ENCODE results near the gene CAMTA1. TPM values are rescaled to one million over a fixed set of nuclear protein-coding genes. Genes with fewer than 3 reads are reported as not detected.

CAMTA1 gene
- total and polyA plus RNA-seq, 4 donors: 18.0 to 93.5 (median 35.8) TPM

- TF ChIP-seq RAD21 (IDR thresholded peaks at IDR 0.05) (no peak), EGR1 (IDR thresholded peaks at IDR 0.05; ENCODE audit: low read depth in 2 of 2) (no peak), TAF1 (conservative IDR thresholded peaks at IDR 0.05) (no peak), SP1 (IDR thresholded peaks at IDR 0.05) (no peak), FOXA2 (IDR thresholded peaks at IDR 0.05) (no peak), ATF3 (IDR thresholded peaks at IDR 0.05) (no peak), RXRA (IDR thresholded peaks at IDR 0.05) (no peak), NR2F2 (IDR thresholded peaks at IDR 0.05) (no peak)
These were observed 983.3 kb downstream of the CAMTA1 start (continued) for GRCh38 chr1:7768583-7768982.

- no peak overlapping the region for H3K27ac ChIP-seq (ENCODE audit: low read depth in 1 of 2, low read length in 2 of 2)
- TF ChIP-seq FOXA1 (IDR thresholded peaks at IDR 0.05) (no peak), YY1 (IDR thresholded peaks at IDR 0.05) (peak; percentile 2)
- H3K9ac ChIP-seq (ENCODE audit: low read depth in 1 of 2, low read length in 2 of 2): no peak overlapping the region
- peaks cover 0 to 20% (median 11%) of the 10 kb centered on the region in 4 donors for H3K4me1 ChIP-seq (ENCODE audit: control insufficient read depth in 4 of 4, insufficient read depth in 4 of 4, low read length in 3 of 4)
- H3K4me3 ChIP-seq (ENCODE audit: low read depth in 1 of 3, low read length in 3 of 3): no peak overlapping the region
- H3K36me3 ChIP-seq (ENCODE audit: control insufficient read depth in 4 of 4, insufficient read depth in 3 of 4, low read depth in 1 of 4, low read length in 3 of 4): peaks cover 0 to 5% (median 2%) of the 10 kb centered on the region in 4 donors
- 94% methylated on average over 12 of the region's 12 CpGs for WGBS
- no peaks in the 10 kb centered on the region for H3K27me3 ChIP-seq (ENCODE audit: control insufficient read depth in 4 of 4, insufficient read depth in 4 of 4, low read length in 3 of 4)
- no peak for DNase-seq (ENCODE audit: low spot score)
- no peaks in the 10 kb centered on the region for H3K9me3 ChIP-seq (ENCODE audit: control insufficient read depth in 4 of 4, low read length in 3 of 4)
These were observed 984.6 kb downstream of the CAMTA1 start for GRCh38 chr1:7769673-7770412.

- peak overlapping the region; percentile 10 to 15 for H3K9ac ChIP-seq (ENCODE audit: low read depth in 1 of 2, low read length in 2 of 2)
These were observed 985.4 kb downstream of the CAMTA1 start for GRCh38 chr1:7770669-7770996.

GRCh38 chr1:7770997-7771822 lies 986.0 kb downstream of the CAMTA1 start, which contains the start of gene VAMP3:
Gene VAMP3 (plus strand): TSS chr1:7771296. CDS start chr1:7771384, 88 bp downstream.
- H3K27ac ChIP-seq (ENCODE audit: low read depth in 1 of 2, low read length in 2 of 2): peak within 1 kb of the TSS; percentile 86 to 87
- H3K9me3 ChIP-seq (ENCODE audit: control insufficient read depth in 4 of 4, low read length in 3 of 4): no peaks in the 10 kb centered on the region
- H3K9ac ChIP-seq (ENCODE audit: low read depth in 1 of 2, low read length in 2 of 2): peak within 1 kb of the TSS; percentile 10 to 78
- H3K27me3 ChIP-seq (ENCODE audit: control insufficient read depth in 4 of 4, insufficient read depth in 4 of 4, low read length in 3 of 4): no peaks in the 10 kb centered on the region
- under 1% methylated on average over 97 of the region's 97 CpGs for WGBS
- peaks cover 0 to 5% (median 2%) of the 10 kb centered on the region in 4 donors for H3K36me3 ChIP-seq (ENCODE audit: control insufficient read depth in 4 of 4, insufficient read depth in 3 of 4, low read depth in 1 of 4, low read length in 3 of 4)
- peak; percentile 98 for DNase-seq (ENCODE audit: low spot score)
- H3K4me3 ChIP-seq (ENCODE audit: low read depth in 1 of 3, low read length in 3 of 3): peak within 1 kb of the TSS; percentile 58 to 97 (median 61)
- H3K4me1 ChIP-seq (ENCODE audit: control insufficient read depth in 4 of 4, insufficient read depth in 4 of 4, low read length in 3 of 4): peaks cover 1 to 20% (median 11%) of the 10 kb centered on the region in 4 donors
- TF ChIP-seq FOXA1 (IDR thresholded peaks at IDR 0.05): no peak
- no peak for TF ChIP-seq CTCF (IDR thresholded peaks at IDR 0.05; ENCODE audit: low read depth, low read length, missing input control)
- no peak for TF ChIP-seq TAF1 (conservative IDR thresholded peaks at IDR 0.05)
- TF ChIP-seq NR2F2 (IDR thresholded peaks at IDR 0.05): peak; percentile 52
- TF ChIP-seq FOXA2 (IDR thresholded peaks at IDR 0.05): no peak
- TF ChIP-seq REST (IDR thresholded peaks at IDR 0.05): no peak
- TF ChIP-seq YY1 (IDR thresholded peaks at IDR 0.05): no peak
- TF ChIP-seq GABPA (IDR thresholded peaks at IDR 0.05 in 1 of 2, conservative IDR thresholded peaks at IDR 0.05 in 1 of 2): peak; percentile 43 to 84
- no peak for TF ChIP-seq MAX (IDR thresholded peaks at IDR 0.05)
- no peak for TF ChIP-seq ZBTB33 (IDR thresholded peaks at IDR 0.05)
- TF ChIP-seq EGR1 (IDR thresholded peaks at IDR 0.05; ENCODE audit: low read depth in 2 of 2): peak in 1 of 2 donors; percentile 56

More at GRCh38 chr1:7770669-7770996, 985.4 kb downstream of the CAMTA1 start:
- no peak for DNase-seq (ENCODE audit: low spot score)
- TF ChIP-seq HNF4A (conservative IDR thresholded peaks at IDR 0.05): no peak
- TF ChIP-seq YY1 (IDR thresholded peaks at IDR 0.05): peak; percentile 4
- Histone ChIP-seq H3K27ac (ENCODE audit: low read depth in 1 of 2, low read length in 2 of 2) (peak overlapping the region; percentile 50 to 87), H3K27me3 (ENCODE audit: control insufficient read depth in 4 of 4, insufficient read depth in 4 of 4, low read length in 3 of 4) (no peaks in the 10 kb centered on the region), H3K4me1 (ENCODE audit: control insufficient read depth in 4 of 4, insufficient read depth in 4 of 4, low read length in 3 of 4) (peaks cover 1 to 20% (median 11%) of the 10 kb centered on the region in 4 donors), H3K4me3 (ENCODE audit: low read depth in 1 of 3, low read length in 3 of 3) (peak overlapping the region; percentile 43 to 97 (median 58)), H3K36me3 (ENCODE audit: control insufficient read depth in 4 of 4, insufficient read depth in 3 of 4, low read depth in 1 of 4, low read length in 3 of 4) (peaks cover 0 to 5% (median 2%) of the 10 kb centered on the region in 4 donors), H3K9me3 (ENCODE audit: control insufficient read depth in 4 of 4, low read length in 3 of 4) (no peaks in the 10 kb centered on the region)
- WGBS: 16% methylated on average over 6 of the region's 6 CpGs

All from liver (tissue), 9 donors.